ENCODE results near the gene ETNK1. TPM values are rescaled to one million over a fixed set of nuclear protein-coding genes. Genes with fewer than 3 reads are reported as not detected.

Gene ETNK1
- total and polyA plus RNA-seq, 2 experiments from 2014 or later: 20.0 to 34.0 TPM

DNA sequence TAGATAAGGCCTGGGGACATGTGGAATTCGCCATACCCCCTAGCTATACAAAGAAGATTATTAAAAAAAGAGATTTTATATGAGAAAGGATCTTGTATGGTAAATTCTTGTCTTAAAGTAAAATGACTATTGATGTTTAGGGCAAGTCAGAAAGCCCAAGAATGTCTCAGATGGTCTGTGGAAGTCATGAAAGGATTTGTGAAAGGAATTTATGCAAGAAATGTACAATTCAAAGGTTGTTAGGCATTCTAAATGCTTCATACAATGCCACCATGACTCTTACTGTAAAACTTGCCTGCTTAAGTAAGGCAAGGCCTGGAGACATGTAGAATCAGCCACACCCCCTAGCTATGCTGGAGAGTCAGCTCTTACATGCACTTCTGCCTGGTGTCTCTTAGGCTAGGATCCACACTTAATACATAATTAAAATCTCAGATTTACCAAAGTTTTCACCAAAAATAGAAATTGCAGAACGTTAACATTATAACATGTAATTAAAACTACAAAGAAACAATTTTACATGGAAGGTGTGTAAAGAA, 8.9 kb upstream of the ETNK1 start:
- WGBS, 2 experiments (ENCODE audit: low coverage in 1 of 2, low lambda C conversion rate in 2 of 2, missing lambda C conversion rate in 2 of 2): 19 to 20% methylated on average over 2 of the region's 2 CpGs
- H3K27ac ChIP-seq: no peak overlapping the region
- H3K36me3 ChIP-seq (ENCODE audit: low read depth): no peaks in the 10 kb centered on the region
- H3K4me2 ChIP-seq (ENCODE audit: unreplicated experiment): no peak overlapping the region
- H3K9me2 ChIP-seq (ENCODE audit: insufficient read depth): no peaks in the 10 kb centered on the region
- no peaks in the 10 kb centered on the region for H3K27me3 ChIP-seq (replicated peaks; ENCODE audit: insufficient read depth)
- H4K20me1 ChIP-seq (ENCODE audit: insufficient read depth): no peaks in the 10 kb centered on the region
- H2AFZ ChIP-seq: no peak overlapping the region
- no peaks in the 10 kb centered on the region for H3K4me1 ChIP-seq (ENCODE audit: insufficient read depth)
- TF ChIP-seq EZH2 (IDR thresholded peaks at IDR 0.05; ENCODE audit: insufficient read depth, poor library complexity, severe bottlenecking) (no peak), EZH2phosphoT487 (IDR thresholded peaks at IDR 0.05; ENCODE audit: insufficient read depth, low read depth) (no peak)
- H3K4me3 ChIP-seq: no peak overlapping the region
- H3F3A ChIP-seq (ENCODE audit: insufficient read depth): no peaks in the 10 kb centered on the region
- no peak overlapping the region for H3K9ac ChIP-seq
- no peak for DNase-seq
- no peaks in the 10 kb centered on the region for H3K9me3 ChIP-seq (ENCODE audit: low read depth)
- H3K79me2 ChIP-seq (ENCODE audit: insufficient read depth): no peaks in the 10 kb centered on the region
- in situ Hi-C loops (cut with MboI): no loop called here

DNA sequence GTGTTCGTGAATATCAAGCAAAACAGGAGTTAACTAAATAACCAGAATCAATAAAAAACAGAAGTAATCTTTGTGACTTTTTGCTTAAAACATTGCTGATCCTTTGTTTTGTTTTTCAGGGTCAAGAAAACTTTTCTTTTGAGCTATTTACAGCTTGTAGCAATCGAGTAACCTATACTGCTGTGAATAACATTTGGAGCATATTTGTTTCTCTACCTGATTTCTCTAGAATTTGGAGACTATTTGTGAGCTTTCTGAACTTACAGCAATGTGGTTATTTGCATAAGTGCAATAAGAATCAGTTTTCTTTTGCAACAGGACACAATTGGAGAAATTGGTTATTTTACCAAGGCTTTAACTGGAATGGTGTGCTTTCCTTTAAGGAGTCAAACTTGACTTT, 7.3 kb upstream of the ETNK1 start:
- Histone ChIP-seq H3K9ac (no peak overlapping the region), H3K27ac (no peak overlapping the region), H3K4me2 (ENCODE audit: unreplicated experiment) (no peak overlapping the region), H3K27me3 (replicated peaks; ENCODE audit: insufficient read depth) (no peaks in the 10 kb centered on the region), H3K36me3 (ENCODE audit: low read depth) (no peaks in the 10 kb centered on the region), H3K4me3 (no peak overlapping the region), H3F3A (ENCODE audit: insufficient read depth) (no peaks in the 10 kb centered on the region), H4K20me1 (ENCODE audit: insufficient read depth) (no peaks in the 10 kb centered on the region), H3K79me2 (ENCODE audit: insufficient read depth) (no peaks in the 10 kb centered on the region), H3K9me2 (ENCODE audit: insufficient read depth) (no peaks in the 10 kb centered on the region), H3K4me1 (ENCODE audit: insufficient read depth) (no peaks in the 10 kb centered on the region), H2AFZ (no peak overlapping the region), H3K9me3 (ENCODE audit: low read depth) (no peaks in the 10 kb centered on the region)
- 18 to 26% methylated on average over 2 of the region's 2 CpGs for WGBS, 2 experiments (ENCODE audit: low coverage in 1 of 2, low lambda C conversion rate in 2 of 2, missing lambda C conversion rate in 2 of 2)
- in situ Hi-C loops (cut with MboI): no loop called here
- no peak for TF ChIP-seq EZH2 (IDR thresholded peaks at IDR 0.05; ENCODE audit: insufficient read depth, poor library complexity, severe bottlenecking)
- no peak for TF ChIP-seq EZH2phosphoT487 (IDR thresholded peaks at IDR 0.05; ENCODE audit: insufficient read depth, low read depth)
- no peak for DNase-seq

DNA sequence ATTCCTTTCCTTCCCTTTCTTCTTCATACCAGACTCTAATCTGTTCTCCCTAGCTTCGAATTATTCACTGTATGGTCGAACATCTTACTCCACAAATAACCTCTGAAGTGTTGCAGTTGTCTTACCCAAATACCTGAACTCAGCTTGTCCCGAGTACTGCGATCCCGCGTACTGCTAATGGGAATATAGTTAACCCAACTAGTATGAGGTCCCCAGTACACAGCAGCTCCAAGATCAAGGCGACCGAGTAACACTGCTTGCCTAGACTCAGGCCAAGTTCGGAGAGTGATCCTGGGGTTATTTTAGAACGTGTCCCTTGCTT, 462 bp upstream of the ETNK1 start:
- TF ChIP-seq EZH2phosphoT487 (IDR thresholded peaks at IDR 0.05; ENCODE audit: insufficient read depth, low read depth) (no peak), EZH2 (IDR thresholded peaks at IDR 0.05; ENCODE audit: insufficient read depth, poor library complexity, severe bottlenecking) (no peak)
- H3K9me2 ChIP-seq (ENCODE audit: insufficient read depth): no peaks in the 10 kb centered on the region; the same call in 1 of the 2 replicates
- peaks cover 43% of the 10 kb centered on the region for H3K79me2 ChIP-seq (ENCODE audit: insufficient read depth)
- no peak for DNase-seq
- 25 to 28% methylated on average over 10 of the region's 10 CpGs for WGBS, 2 experiments (ENCODE audit: low coverage in 1 of 2, low lambda C conversion rate in 2 of 2, missing lambda C conversion rate in 2 of 2)
- in situ Hi-C loops (cut with MboI): no loop called here
- H3K4me2 ChIP-seq (ENCODE audit: unreplicated experiment): peak overlapping the region; percentile 83
- peak overlapping the region; percentile 88 for H3K9ac ChIP-seq
- H4K20me1 ChIP-seq (ENCODE audit: insufficient read depth): no peaks in the 10 kb centered on the region
- H3K4me1 ChIP-seq (ENCODE audit: insufficient read depth): peaks cover 25% of the 10 kb centered on the region
- H3K36me3 ChIP-seq (ENCODE audit: low read depth): no peaks in the 10 kb centered on the region
- H3K27ac ChIP-seq: peak overlapping the region; percentile 88
- peaks cover 6% of the 10 kb centered on the region; the same call in 1 of the 2 replicates for H3F3A ChIP-seq (ENCODE audit: insufficient read depth)
- H2AFZ ChIP-seq: peak overlapping the region; percentile 97
- no peaks in the 10 kb centered on the region for H3K9me3 ChIP-seq (ENCODE audit: low read depth)
- peak overlapping the region; percentile 96 for H3K4me3 ChIP-seq
- H3K27me3 ChIP-seq (replicated peaks; ENCODE audit: insufficient read depth): no peaks in the 10 kb centered on the region

DNA sequence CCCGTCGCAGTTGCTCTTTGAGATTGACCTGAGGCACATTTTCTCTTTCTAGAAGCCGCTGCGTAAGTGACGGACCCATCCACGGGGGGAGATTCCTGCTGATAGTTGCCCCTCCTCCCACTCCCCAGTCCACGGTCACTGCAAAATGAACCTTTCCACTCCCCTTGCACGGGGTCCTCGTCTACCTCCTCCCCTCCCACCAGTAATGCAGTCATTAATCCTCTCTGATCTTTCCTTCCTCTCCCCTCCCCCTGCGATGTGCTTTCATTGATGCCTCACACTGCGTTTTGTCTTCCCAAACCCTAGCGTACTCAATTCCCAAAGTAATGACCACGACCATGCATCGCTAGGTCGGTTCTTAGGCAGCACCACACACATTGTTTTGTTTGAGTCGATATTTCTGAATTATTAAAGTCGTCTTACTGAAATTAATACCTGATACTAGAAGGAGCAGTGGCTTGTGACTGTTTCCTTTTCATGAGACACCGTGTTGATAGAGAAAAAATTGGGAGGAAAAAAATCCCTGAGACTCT, 857 bp downstream of the ETNK1 start:
- Histone ChIP-seq H3K27me3 (replicated peaks; ENCODE audit: insufficient read depth) (no peaks in the 10 kb centered on the region), H3K79me2 (ENCODE audit: insufficient read depth) (peaks cover 56% of the 10 kb centered on the region), H3K4me3 (peak overlapping the region; percentile 96), H3K9ac (peak overlapping the region; percentile 88), H3K36me3 (ENCODE audit: low read depth) (no peaks in the 10 kb centered on the region), H4K20me1 (ENCODE audit: insufficient read depth) (no peaks in the 10 kb centered on the region), H3K27ac (peak overlapping the region; percentile 88), H3F3A (ENCODE audit: insufficient read depth) (peaks cover 6% of the 10 kb centered on the region; the same call in 1 of the 2 replicates), H3K9me3 (ENCODE audit: low read depth) (no peaks in the 10 kb centered on the region), H2AFZ (peak overlapping the region; percentile 97), H3K4me2 (ENCODE audit: unreplicated experiment) (peak overlapping the region; percentile 99), H3K4me1 (ENCODE audit: insufficient read depth) (peaks cover 25% of the 10 kb centered on the region), H3K9me2 (ENCODE audit: insufficient read depth) (no peaks in the 10 kb centered on the region; the same call in 1 of the 2 replicates)
- no peak for TF ChIP-seq EZH2phosphoT487 (IDR thresholded peaks at IDR 0.05; ENCODE audit: insufficient read depth, low read depth)
- TF ChIP-seq EZH2 (IDR thresholded peaks at IDR 0.05; ENCODE audit: insufficient read depth, poor library complexity, severe bottlenecking): no peak
- in situ Hi-C loops (cut with MboI): no loop called here
- DNase-seq: peak; percentile 59
- WGBS, 2 experiments (ENCODE audit: low coverage in 1 of 2, low lambda C conversion rate in 2 of 2, missing lambda C conversion rate in 2 of 2): 0 to 2% methylated on average over 18 of the region's 18 CpGs

Data from GM23248 (cell line).